Glomerular endothelial cell (primary cell): ENCODE data around the gene REG4. TPM values are rescaled to one million over a fixed set of nuclear protein-coding genes. Genes with fewer than 3 reads are reported as not detected.
"Not testable (repeated sequence)": the region's sequence is repeated elsewhere in the genome, so short reads cannot be mapped to it uniquely, and the experiment has no call there.

Source experiments
- DNase-seq: peaks from one replicate; pipeline ENCODE4 v3.0.0-alpha.2; 2011; ENCODE audit warnings: low read depth, low spot score; ENCODE audit errors: extremely low read depth
- total RNA-seq: library from RNA; depleted of rRNA; stranded (reverse); fragments of >200 nt; gene quantifications from 2 replicates; pipeline ENCODE4 v1.2.3, GENCODE V29; 2015

REG4 gene
- total RNA-seq, 1 donor from 2014 or later: not detected

DNA sequence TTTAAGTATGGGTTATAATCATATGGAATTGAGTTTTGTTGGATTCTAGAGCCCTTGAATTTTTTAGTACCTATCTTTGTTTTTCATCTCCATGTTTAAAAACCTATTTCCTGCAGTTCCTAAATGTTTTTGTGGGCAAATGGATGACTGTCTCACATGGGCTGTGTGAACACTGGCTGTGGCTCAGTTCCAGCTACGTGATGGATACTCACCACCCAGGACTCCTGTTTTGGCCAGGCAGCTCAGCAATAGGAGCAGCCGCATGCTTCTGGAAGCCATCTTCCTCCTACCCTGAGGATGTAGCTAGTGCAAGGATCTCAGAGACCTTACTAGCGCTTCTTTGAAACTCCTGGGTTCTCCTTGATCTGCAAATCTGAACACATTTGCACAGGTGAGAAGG lies 2.8 kb downstream of the REG4 start:
- DNase-seq: no peak

DNA sequence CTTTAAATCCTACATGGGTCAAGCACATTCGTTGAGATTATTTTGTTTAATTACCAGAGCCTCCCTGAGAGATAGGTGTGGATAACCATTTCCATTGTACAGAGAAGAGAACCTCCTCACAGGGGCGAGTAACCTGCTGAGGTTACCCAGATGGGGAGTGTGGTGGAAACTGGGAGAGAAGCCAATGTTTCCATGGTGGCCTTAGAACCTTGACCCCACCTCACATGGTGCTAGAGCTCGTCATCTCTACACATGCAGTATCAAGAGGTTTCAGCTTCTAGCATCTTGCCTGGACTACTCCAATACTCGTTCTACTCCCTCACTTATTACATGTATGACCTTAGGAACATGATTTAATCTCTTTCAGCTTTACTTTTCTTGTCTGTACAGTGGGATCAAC lies 4.8 kb downstream of the REG4 start:
- DNase-seq: no peak

DNA sequence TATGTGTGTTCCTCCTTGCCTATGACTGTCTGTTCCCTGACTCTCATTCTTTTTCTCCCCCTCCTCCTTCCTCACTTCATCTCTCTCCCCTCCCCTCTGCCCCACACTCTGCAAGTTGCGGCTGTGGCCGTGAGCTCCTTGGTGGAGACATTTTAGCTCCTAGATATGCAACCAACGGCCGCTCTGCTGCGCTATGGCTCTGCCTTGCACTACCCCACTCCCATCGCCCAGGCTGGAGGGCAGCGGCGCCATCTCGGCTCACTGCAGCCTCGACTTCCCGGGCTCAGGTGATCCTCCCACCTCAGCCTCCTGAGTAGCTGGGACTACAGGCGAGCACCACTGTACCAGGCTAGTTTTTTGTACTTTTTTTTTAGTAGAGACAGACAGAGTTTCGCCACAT lies 5.5 kb downstream of the REG4 start:
- DNase-seq: no peak

DNA sequence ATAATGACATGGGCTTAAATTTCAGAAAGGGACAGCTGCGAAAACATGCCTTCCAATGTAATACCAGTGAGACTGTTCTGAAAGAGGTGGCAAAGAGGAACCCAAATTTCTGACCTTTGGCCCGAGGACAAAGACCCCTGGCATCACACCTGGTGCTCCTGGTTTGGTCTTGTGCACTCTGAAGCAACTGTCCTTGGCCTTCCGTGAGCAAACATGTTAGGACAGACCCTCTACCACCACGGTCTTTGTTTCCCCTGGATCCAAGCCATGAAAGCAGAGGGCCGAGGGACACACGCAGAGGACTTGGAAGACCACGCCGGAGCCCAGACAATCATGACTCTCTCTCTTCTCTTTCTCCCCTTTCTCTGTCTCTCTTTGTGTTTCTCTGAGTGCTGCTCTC lies 6.0 kb downstream of the REG4 start:
- no peak for DNase-seq

DNA sequence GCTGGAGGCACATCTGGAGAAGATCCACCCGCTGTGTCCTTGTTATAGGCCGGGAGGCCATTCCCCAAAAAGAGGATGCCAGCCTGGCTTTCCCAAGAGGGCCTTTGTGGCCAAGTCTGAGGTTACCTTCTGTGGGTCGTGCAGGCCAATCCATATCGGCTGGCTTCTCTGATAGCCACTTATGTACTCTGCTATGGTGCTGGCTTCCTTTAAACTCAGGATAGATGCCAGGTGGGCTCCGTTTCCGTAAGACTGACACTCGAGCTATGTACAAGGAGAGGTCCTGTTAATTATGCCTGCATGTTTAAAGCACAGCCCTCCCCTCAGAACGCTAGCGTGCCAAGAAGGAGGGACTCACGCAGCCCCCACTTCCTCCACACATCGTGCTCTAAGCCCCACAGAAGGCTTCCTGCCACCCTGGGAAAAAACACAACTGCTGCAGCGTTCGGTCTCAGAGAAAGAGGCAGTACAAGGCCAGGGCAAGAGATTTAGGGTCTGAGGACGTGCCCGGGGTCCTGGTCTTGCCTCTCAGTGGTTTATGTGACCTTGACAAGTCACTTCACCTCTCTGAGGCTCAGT lies 11.6 kb downstream of the REG4 start:
- no peak for DNase-seq

DNA sequence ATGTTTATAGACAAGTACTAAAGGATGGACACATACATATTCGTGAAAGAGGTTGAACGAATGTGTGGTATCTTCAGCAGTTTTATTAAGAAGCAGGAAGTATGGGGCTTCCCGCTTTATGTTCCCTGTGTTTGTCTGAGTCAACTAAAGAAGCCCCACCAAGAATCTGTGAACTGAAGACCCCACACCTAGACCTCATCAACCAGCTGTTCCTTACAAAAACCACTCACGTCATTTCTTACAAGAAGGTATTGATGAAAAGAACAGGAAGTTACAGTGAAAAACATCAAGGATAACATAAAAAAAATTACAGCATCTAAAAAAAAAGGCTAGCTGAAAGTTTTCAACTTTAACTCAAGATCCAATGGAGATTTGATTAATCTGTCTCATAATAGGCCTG lies 12.3 kb downstream of the REG4 start:
- DNase-seq: no peak

DNA sequence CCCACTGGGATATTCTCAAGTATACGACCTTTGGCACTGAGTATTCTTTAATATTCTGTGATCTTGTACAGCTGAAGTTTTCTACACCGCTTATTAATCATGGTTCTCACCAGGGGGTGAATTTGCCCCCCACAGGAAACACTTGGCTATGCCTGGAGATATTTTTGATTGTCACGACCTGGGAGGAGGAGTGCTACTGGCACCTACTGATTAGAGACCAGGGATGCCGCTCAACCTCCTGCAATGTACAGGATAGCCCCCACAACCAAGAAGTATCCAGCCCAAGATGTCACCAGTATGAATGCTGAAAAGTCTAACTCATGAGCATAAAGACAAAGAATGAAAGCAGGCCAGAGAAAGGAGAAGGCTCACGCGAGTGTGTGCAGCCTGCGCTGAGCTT lies 13.7 kb downstream of the REG4 start:
- DNase-seq: no peak

DNA sequence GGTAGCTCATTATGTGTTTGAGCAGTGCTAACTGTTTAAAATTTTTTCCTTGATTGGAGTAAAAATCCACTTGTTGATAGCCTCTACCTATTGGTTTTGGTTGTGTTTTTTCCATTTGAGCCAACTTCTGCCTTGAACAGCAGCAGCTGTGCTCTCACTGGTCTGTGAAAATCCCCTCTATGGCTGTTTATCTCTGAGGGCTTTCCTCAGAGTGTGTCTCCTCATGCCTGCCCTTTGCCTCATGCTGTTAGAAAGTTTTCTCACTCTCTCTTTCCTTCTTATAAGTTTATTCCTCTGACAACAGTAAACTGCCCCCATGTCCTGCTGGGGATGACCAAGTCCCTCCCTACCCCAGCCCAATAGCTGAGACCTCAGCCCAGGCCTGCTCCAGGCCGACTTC lies 14.1 kb downstream of the REG4 start:
- DNase-seq: no peak

DNA sequence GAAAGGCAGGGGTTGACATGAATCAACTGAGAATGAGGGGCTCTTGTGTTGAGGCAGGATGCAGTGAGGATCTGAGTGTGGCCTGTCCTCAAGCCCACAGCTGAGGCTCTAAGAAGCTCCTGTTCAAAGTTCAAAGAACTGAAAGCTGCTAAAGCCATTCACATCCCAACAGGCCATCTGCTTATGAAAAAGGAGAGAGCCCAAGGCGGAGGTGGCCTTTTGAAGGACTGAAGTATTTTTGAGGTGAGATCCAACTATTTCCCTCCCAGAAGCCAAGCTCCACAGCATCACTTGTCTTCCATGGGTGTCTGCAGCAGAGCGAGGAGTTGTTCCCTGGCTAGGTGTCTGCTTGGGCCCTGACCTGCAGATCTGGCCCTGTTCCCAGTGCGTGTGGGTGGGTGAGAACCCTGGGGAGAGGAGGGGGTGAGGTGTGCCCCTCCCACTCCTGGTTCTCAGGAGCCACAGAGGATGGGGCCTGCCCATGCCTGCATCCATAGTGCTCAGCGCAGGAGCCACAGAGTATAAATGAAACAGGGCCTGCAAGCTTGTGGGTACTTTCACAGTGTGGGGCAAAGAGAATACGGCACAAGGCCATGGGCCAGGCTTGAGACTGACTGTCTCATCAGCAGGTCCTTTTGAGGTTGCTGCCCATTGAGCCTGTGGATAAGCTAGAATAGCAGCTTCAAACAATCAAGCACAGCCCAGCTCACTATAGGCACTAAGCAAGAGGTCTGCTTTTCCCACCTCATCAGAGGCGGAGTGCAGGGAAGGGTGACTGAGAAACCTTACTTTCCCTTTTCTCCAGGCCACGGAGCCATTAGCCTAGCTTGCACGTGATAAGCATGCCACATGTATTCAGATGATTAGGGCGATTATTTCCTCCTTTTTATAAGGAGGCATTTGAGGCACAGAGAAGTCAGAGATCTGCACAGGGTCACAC lies 15.7 kb downstream of the REG4 start:
- no peak for DNase-seq

DNA sequence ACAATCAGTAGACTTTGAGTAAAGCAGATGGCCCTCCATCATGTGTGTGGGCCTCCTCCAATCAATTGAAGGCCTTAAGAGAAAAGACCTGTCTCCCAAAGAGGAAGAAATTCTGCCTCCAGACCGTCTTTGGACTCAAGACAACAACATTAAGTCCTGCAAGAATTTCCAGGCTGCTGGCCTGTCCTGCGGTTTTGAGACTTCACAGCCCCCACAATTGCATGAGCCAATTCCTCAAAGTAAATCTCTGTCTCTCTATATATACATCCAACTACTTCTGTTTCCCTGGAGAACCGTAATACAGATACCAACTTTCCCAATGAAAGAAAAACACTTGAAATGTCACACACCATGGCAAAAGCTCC lies 16.4 kb downstream of the REG4 start:
- no peak for DNase-seq

DNA sequence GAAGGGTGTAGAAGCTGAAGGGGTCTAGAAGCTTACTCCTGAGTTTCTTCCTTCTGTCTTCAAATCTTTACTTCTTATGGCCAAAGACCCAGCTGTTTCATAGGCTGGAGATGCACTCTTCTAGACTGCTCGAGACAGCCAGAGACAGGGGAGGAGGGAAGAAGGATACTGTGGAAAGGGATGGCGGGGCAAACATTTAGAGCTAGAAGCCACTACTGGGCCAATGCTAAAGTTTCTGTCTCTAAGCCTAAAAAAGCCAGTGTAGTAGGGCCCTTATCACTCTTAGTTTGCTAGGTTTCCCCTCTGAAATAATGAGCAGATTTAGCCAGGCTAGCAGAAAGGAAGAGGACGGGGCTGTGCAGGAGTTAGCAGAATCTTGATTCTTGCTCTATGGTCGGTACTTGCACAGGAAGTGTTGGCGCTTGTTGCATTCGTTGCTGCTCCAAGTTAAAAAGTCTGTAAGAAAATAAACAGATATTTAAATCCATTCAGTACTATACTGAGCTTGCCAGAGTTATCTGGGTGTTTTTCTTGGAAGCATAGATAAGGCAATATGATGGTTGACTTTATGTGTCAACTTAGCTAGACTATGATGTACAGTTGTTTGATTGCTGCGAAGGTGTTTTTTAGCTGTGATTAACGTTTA lies 16.9 kb downstream of the REG4 start:
- DNase-seq: no peak

DNA sequence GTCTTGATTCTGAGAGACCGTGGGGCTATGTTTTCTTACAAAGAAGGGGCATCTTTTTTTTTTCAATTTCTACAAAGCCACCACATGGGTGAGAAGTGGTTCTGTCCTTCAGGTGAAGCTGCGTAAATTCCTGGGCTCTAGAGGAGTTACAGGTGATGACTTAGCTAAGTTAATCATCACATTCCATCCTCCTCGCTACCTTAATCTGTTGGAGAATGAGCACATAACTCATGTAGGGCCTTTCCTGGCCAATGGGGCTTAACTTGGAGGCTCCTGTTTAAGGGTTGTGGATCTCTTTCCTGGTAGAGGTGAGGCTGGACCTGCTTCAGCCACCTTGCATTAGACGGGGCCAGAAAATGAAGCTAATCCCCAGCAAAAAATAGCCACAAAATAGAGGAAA lies 19.9 kb downstream of the REG4 start:
- DNase-seq: no peak

DNA sequence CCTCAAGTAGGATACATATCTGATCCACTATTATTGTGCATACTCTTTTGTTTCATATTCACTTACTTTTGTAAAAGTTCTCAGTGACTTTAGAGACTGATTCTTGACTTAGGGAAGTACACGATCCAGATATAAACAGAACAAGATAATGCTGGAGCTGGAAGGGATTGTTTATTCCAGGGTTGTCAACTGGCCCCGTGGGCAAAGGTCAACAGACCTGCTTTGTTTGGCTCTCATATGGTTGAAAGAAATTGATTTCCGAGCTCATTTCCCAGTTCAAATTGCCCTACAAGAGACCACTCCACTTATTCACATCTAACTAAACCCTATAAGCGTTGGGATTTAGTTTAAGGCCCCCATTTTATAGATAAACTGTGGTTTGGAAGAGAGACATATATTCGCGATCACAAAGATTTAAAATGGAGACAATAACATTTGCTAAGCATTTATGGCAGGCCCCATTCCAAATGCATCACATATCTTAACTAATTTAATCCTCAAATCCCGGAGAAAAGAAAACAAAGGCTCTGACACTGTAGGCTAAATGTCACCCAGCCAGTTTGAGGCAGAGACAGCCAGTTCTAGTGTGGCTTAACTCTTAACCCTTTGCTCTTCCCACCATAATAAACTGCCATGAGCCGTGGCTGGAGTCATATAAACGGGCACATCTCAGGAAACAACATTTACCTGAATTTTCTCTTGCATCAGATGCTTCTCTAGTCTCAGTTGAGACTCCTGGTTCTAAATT lies 20.6 kb downstream of the REG4 start:
- DNase-seq: no peak

DNA sequence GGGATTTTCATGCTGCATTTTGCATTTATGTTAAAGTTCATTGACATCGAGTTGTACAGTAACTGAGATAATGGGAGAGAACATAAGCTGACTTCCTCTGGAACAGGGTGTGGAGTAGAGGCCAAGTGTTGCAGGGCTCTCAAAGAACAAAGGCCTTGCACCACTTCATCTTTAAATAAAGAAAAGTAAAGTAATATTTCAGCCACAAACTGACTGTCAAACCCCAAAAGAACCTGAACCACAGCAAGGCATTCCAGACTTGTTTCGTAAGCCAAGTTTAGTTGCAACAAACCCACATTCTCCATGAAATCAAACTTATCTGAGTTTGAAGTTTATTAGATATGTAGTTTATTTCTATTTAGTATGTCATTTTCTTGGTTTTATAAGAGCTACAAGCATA lies 23.5 kb downstream of the REG4 start:
- no peak for DNase-seq

DNA sequence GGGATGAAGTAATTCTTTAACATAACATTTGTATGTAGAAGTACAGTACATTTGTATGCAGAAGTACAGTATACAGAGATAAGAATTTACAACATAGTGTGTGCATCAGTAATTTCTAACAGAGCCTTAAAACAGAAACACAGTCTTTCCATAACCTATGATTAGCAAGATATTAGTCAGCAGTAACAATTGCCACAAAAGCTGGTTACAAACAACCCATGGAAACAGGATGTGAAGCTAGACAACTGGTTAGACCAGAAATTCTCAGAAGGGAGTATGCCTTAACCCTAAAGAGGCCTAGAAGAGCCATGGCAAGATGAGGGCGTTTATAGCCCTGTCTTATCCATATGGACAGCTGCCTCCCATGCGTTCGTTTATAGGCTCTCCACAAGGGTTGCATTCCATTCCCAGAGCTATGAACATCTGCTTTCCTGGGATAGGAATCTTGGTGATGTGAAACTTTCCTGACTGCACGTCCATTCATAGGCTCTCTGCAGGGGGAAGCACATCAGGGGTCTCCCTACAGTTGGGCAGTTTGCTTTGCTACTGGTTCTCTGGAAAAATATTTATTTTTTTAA lies 24.7 kb downstream of the REG4 start:
- DNase-seq: not testable (repeated sequence)

DNA sequence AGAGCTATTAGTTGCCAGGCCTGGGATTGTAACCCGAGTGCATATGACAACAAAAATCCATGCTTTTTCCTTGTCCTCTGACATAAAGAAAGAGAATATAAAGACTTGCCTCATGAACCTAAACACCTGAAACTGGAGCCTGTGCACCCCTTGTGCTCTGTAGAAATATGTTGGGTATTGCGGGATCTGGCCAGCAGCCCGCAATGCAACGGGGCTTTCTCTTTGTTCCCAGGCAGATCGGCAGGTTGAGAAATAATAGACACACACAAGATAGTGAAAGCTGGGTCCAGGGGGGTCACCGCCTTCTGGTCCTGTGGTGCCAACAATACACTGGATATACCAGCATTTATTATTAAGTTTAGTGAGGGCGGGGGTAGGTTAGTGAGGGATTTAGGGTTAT lies 25.2 kb downstream of the REG4 start:
- DNase-seq: not testable (repeated sequence)

DNA sequence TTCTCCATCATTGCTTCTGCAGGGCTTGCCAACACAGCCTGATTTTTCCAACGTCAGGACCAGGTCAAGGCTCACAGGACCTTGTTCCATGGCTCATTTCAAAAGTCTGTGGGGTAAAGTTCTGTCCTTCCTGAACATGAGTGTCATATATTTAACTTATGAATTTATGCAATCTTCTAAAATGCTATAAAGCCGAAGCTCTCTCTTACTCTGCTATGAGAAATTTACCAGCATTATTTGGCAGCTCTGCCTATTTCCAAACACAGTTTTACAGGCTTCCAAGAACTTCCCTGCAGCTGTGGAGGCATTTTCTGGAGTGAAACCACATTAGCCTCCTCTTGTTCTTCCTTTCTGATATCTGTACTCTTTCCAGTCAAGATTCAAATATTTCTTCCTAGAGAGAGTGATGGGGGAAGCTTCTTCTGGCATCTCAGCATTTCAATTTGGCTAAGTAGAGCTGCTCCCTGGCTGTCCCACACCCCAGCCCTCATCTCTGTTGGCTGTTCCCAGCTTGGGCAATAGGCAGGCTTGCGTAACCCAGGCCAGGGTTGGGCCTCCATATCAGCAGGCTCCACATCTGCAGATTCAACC lies 27.0 kb downstream of the REG4 start:
- no peak for DNase-seq

DNA sequence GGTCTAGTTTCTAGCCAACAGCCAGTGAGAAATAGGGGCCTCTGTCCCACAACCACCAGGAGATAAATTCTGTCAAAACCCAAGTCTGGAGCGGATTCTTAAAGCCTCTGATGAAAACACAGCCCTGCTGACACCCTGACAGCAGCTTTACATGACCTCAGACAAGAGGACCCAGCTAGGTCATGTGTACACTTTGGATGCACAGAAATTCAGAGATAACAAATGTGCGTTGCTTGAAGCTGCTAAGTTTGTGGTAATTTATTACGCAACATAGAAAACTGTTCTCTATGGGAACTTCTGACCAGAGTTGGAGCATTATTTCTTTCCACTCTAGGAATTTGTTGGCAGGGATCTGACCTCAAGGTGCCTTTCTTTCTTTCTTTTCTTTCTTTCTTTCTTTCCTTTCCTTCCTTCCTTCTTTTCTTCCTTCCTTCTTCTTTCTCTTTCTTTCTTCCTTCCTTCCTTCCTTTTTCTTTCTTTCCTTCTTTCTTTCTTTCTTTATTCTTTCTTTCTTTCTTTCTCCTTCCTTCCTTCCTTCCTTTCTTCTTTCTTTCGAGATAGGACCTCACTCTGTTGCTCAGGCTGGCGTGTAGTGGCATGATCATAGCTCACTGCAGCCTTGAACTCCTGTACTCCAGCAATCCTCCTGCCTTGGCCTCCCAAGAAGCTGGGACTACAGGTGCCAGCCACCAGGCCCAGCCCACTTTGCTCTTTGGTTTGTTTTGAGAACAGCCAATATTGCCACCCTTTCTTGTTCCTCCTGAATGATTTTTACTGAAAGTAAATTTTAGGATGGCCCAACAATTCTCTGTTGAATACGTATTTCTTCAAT lies 27.7 kb downstream of the REG4 start:
- DNase-seq: no peak

DNA sequence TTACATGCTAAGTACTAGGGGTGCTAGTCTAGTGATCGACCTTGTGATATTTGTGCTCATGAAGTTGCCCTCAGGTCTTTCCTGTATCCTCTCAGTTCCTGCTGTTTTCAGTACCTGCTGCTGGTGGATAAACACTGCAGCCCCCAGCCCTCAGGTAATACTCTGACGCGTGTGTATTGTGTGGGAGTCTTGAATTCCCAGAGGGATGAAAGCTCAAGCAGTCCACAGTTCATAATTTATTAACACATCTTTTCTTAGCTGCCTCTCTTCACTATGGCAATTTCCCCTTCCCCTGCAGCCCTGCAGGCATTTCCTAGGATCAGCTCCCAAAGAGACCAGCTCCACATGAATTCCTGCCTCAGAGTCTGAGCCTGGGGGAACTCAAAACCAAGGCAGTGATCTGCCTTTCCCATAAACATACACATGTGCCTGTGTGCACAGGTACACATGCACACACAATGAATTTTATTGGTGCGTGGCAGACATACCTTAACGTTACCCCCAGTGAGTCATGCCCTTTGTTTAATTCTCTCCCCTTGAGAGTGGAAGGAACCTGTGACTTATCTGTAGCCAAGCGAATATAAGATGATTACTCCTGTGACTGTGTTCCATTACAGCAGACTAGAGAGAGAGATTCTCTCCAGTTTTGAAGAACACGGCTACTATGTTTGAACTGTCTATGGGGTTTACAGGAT lies 28.5 kb downstream of the REG4 start:
- no peak for DNase-seq
